Cardiac muscle cell (in vitro differentiated cells and primary cell): ENCODE measurements around the gene PTPA. TPM values are rescaled to one million over a fixed set of nuclear protein-coding genes. Genes with fewer than 3 reads are reported as not detected.
"Not testable (repeated sequence)": the region's sequence is repeated elsewhere in the genome, so short reads cannot be mapped to it uniquely, and the experiment has no call there.

ENCODE experiments used
- DNase-seq, 2 donors: peaks; one replicate each; pipeline versions ENCODE4 v3.0.0 to v3.0.0-alpha.2; 2010 to 2017; ENCODE audit warnings: low read depth in 1 of 2, low spot score in 1 of 2
- H3K27ac ChIP-seq: fragments of 200-600 bp; sonication (generic); 2 replicates; pipeline ENCODE4 v1.5.1; 2016
- H3K27me3 ChIP-seq: fragments of 200-600 bp; sonication (generic); 2 replicates; pipeline ENCODE4 v1.6.0; 2016; ENCODE audit warnings: control low read depth
- H3K36me3 ChIP-seq: fragments of 200-600 bp; sonication (generic); 2 replicates; pipeline ENCODE4 v1.5.1; 2016; ENCODE audit warnings: control low read depth
- H3K4me1 ChIP-seq: fragments of 200-600 bp; sonication (generic); 2 replicates; pipeline ENCODE4 v1.8.1; 2017; ENCODE audit warnings: low read depth, mild to moderate bottlenecking, mixed run types
- H3K4me3 ChIP-seq: fragments of 200-600 bp; sonication (generic); 2 replicates; pipeline ENCODE4 v1.5.1; 2016; ENCODE audit warnings: mild to moderate bottlenecking
- H3K9me3 ChIP-seq: fragments of 200-600 bp; sonication (generic); 2 replicates; pipeline ENCODE4 v1.5.1; 2017; ENCODE audit warnings: low read depth, mild to moderate bottlenecking, control low read depth
- CTCF ChIP-seq: IDR thresholded peaks from 2 replicates; pipeline ENCODE4 v1.5.1; 2012; ENCODE audit warnings: low read depth, mild to moderate bottlenecking, low read length
- polyA plus RNA-seq: library from polyadenylated mRNA; unstranded; fragments of >200 nt; fragmentation: Nextera tagmentation; extraction: Ambion mirVana; gene quantifications from 2 replicates; pipeline ENCODE4 v1.2.1, GENCODE V29; 2016
- total RNA-seq: library from RNA; depleted of rRNA; stranded (reverse); fragments of >200 nt; gene quantifications from 2 replicates; pipeline ENCODE4 v1.2.3, GENCODE V29; 2016

Gene PTPA
- total and polyA plus RNA-seq, 2 experiments from 2014 or later, result 144 to 197 TPM

- H3K36me3 ChIP-seq, result peaks cover 6% of the 10 kb centered on the region
- H3K4me3 ChIP-seq, result no peak overlapping the region
- no peak for TF ChIP-seq CTCF
- DNase-seq, result no peak
- H3K9me3 ChIP-seq, result no peaks in the 10 kb centered on the region
- no peaks in the 10 kb centered on the region for H3K27me3 ChIP-seq
- H3K4me1 ChIP-seq, result peaks cover 6% of the 10 kb centered on the region
- H3K27ac ChIP-seq, result no peak overlapping the region
Observed at GRCh38 chr9:129124506-129125069, 13.4 kb downstream of the PTPA start.

DNA sequence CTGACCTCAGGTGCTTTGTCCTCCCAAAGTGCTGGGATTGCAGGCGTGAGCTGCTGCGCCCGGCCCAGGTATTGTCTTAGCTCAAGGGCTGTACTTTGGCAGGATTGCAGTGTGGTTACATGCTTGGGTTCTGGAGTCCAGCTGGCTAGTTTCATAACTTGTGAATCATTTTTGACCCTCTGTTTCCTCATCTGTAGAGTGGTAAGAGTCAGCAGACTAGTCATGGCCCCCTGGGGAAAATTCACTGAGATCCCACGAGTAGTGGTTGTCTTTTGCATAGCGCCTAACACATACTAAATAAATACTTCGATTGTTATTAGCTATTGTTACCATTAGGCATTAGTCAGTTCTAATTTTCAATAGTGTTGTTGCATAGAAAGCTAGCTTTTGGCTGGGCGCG, 14.3 kb downstream of the PTPA start:
- H3K4me3 ChIP-seq, result no peak overlapping the region
- peak in 1 of 2 donors; percentile 92 for DNase-seq
- H3K27me3 ChIP-seq, result no peaks in the 10 kb centered on the region
- peaks cover 7% of the 10 kb centered on the region for H3K36me3 ChIP-seq
- peaks cover 6% of the 10 kb centered on the region for H3K4me1 ChIP-seq
- no peaks in the 10 kb centered on the region for H3K9me3 ChIP-seq
- H3K27ac ChIP-seq, result no peak overlapping the region
- no peak for TF ChIP-seq CTCF

DNA sequence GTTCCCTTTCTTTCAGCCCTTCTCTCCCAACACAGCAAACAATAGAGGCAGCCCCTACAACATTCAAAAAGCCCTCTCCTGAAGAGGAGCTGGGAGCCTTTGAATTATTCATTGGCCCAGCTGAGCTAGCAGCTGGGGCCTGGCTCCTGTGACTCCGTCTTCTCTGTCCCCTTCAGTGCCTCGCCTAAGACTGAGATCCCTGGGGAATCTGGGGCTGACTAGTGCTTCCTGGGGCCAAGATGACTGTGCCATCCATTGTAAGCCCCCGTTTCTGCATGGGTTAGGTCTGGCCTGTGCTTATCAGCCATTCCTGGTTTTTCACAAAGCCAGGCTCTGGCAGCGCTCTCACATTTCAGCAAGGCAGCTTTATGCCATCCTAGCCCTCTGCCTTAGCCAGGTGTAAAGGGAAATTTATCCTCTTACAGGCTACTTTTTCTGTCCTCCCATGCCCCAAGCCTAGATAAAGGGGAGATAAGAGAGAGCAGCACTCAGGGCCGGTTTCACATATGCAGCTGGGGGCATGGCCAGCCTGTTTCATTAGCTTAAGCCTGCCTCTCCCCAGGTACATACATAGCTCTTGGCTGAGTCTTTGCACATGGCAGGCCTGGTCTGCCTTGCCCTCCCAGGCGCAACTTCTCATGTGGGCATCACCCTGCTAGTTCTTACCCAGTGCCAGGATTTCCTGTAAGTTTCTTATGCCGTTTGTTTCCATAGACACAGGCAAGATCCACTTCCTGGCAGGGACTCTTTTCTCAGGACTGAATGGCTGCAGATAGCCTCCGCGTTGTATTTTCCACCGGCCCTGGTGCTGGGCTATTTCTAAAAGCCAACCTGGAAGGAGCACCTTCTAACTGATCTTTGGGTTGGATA, 15.8 kb downstream of the PTPA start:
- Histone ChIP-seq H3K27ac (peak overlapping the region; percentile 70), H3K4me3 (no peak overlapping the region), H3K9me3 (no peaks in the 10 kb centered on the region), H3K36me3 (peaks cover 9% of the 10 kb centered on the region), H3K27me3 (no peaks in the 10 kb centered on the region), H3K4me1 (peaks cover 6% of the 10 kb centered on the region)
- DNase-seq, result no peak
- no peak for TF ChIP-seq CTCF

GRCh38 chr9:129128689-129129088, 17.5 kb downstream of the PTPA start:
- Histone ChIP-seq H3K36me3 (peaks cover 8% of the 10 kb centered on the region), H3K27ac (no peak overlapping the region)

DNA sequence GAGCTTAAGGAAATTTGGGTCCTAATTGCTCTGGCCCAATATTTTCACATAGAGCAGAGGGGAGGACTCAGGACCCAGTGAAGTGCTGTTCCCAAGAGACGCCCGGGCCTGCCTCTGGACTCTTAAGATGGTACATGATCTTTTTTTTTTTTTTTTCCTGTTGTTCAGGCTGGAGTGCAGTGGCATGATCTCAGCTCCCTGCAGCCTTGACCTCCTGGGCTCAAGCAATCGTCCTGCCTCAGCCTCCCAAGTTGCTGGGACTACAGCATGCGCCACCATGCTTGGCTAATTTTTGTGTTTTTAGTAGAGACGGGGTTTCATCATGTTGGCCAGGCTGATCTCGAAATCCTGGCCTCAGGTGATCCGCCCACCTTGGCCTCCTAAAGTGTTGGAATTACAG, 19.1 kb downstream of the PTPA start:
- H3K27ac ChIP-seq, H3K36me3 ChIP-seq, H3K27me3 ChIP-seq, H3K4me3 ChIP-seq, H3K9me3 ChIP-seq, DNase-seq, H3K4me1 ChIP-seq: not testable (repeated sequence)

More at GRCh38 chr9:129128689-129129088, 17.5 kb downstream of the PTPA start:
- Histone ChIP-seq H3K27me3 (no peaks in the 10 kb centered on the region), H3K4me1 (peaks cover 9% of the 10 kb centered on the region), H3K4me3 (no peak overlapping the region), H3K9me3 (no peaks in the 10 kb centered on the region)
- no peak for TF ChIP-seq CTCF
- no peak for DNase-seq

GRCh38 chr9:129130791-129131190, 19.6 kb downstream of the PTPA start:
- no peak for TF ChIP-seq CTCF

More at GRCh38 chr9:129130791-129131190, 19.6 kb downstream of the PTPA start:
- Histone ChIP-seq H3K27ac (no peak overlapping the region), H3K36me3 (peaks cover 7% of the 10 kb centered on the region), H3K27me3 (no peaks in the 10 kb centered on the region), H3K4me1 (peaks cover 9% of the 10 kb centered on the region), H3K9me3 (no peaks in the 10 kb centered on the region), H3K4me3 (no peak overlapping the region)
- DNase-seq, result no peak
